IMR-90 (cell line): Measurements from ENCODE around the gene FAM184A.
"Not testable (repeated sequence)": the region's sequence is repeated elsewhere in the genome, so short reads cannot be mapped to it uniquely, and the experiment has no call there.

Experiments used
- CEBPB ChIP-seq: IDR thresholded peaks from 2 replicates; pipeline ENCODE4 v1.6.1; 2012; ENCODE audit warnings: low read depth, low read length, improper control_type of control experiment
- CHD1 ChIP-seq: IDR thresholded peaks from 2 replicates; pipeline ENCODE4 v1.6.1; 2012; ENCODE audit warnings: low read depth, low read length, improper control_type of control experiment
- FOS ChIP-seq: fragments of 150-350 bp; IDR thresholded peaks from 2 replicates; pipeline ENCODE4 v1.6.1; 2016; ENCODE audit warnings: low read depth, low read length
- MAFK ChIP-seq: IDR thresholded peaks from 2 replicates; pipeline ENCODE4 v1.6.1; 2012; ENCODE audit warnings: low read depth, low read length, improper control_type of control experiment
- MXI1 ChIP-seq: IDR thresholded peaks from 2 replicates; pipeline ENCODE4 v1.6.1; 2012; ENCODE audit warnings: low read depth, mild to moderate bottlenecking, low read length, moderate library complexity, borderline replicate concordance
- NFE2L2 ChIP-seq: fragments of 150-350 bp; IDR thresholded peaks from 2 replicates; pipeline ENCODE4 v1.6.1; 2016; ENCODE audit warnings: low read depth, mild to moderate bottlenecking, low read length
- POLR2A ChIP-seq: IDR thresholded peaks from 2 replicates; pipeline ENCODE4 v1.6.1; 2012; ENCODE audit warnings: mild to moderate bottlenecking, low read depth, low read length
- RAD21 ChIP-seq: IDR thresholded peaks from 2 replicates; pipeline ENCODE4 v1.6.1; 2012; ENCODE audit warnings: low read length, improper control_type of control experiment
- RCOR1 ChIP-seq: IDR thresholded peaks from 2 replicates; pipeline ENCODE4 v1.6.1; 2012; ENCODE audit warnings: mild to moderate bottlenecking, low read length, improper control_type of control experiment; ENCODE audit not compliant: insufficient replicate concordance
- RFX5 ChIP-seq: IDR thresholded peaks from 2 replicates; pipeline ENCODE4 v1.8.0; 2012; ENCODE audit warnings: low read depth, mild to moderate bottlenecking, low read length, moderate library complexity
- SMC3 ChIP-seq: fragments of 150-350 bp; IDR thresholded peaks from 2 replicates; pipeline ENCODE4 v1.6.1; 2016; ENCODE audit warnings: low read depth, mild to moderate bottlenecking, antibody characterized with exemption, low read length, moderate library complexity
- TF ChIP-seq, protein P1 (sequence below): conservative IDR thresholded peaks from 2 replicates; pipeline ENCODE4 v1.5.1; 2012; ENCODE audit warnings: mild to moderate bottlenecking, low read depth, low read length, improper control_type of control experiment
- TF ChIP-seq, protein P2 (sequence below): fragments of 150-350 bp; IDR thresholded peaks from 2 replicates; pipeline ENCODE4 v1.6.1; 2017; ENCODE audit warnings: mild to moderate bottlenecking, antibody characterized with exemption, low read length, low read depth
- TF ChIP-seq, protein P3 (sequence below): fragments of 150-350 bp; IDR thresholded peaks from 2 replicates; pipeline ENCODE4 v1.6.1; 2016; ENCODE audit warnings: low read depth, mild to moderate bottlenecking, low read length, moderate library complexity, borderline replicate concordance

DNA sequence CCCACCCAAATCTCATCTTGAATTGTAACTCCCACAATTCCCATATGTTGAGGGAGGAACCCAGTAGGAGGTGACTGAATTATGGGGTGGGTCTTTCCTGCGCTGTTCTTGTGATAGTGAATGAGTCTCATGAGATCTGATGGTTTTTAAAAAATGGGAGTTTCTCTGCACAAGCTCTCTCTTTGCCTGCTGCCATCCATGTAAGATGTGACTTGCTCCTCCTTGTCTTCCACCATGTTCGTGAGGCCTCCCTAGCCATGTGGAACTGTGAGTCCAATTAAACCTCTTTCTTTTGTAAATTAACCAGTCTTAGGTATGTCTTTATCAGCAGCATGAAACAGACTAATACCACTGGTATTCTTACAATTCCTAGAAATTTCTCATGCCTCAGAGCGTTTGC, 69.2 kb downstream of the FAM184A start:
- TF ChIP-seq, protein P1, sequence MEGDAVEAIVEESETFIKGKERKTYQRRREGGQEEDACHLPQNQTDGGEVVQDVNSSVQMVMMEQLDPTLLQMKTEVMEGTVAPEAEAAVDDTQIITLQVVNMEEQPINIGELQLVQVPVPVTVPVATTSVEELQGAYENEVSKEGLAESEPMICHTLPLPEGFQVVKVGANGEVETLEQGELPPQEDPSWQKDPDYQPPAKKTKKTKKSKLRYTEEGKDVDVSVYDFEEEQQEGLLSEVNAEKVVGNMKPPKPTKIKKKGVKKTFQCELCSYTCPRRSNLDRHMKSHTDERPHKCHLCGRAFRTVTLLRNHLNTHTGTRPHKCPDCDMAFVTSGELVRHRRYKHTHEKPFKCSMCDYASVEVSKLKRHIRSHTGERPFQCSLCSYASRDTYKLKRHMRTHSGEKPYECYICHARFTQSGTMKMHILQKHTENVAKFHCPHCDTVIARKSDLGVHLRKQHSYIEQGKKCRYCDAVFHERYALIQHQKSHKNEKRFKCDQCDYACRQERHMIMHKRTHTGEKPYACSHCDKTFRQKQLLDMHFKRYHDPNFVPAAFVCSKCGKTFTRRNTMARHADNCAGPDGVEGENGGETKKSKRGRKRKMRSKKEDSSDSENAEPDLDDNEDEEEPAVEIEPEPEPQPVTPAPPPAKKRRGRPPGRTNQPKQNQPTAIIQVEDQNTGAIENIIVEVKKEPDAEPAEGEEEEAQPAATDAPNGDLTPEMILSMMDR: not testable (repeated sequence)
- TF ChIP-seq MAFK, POLR2A, CHD1, RFX5, MXI1, CEBPB, RCOR1, SMC3, RAD21, NFE2L2, FOS: not testable (repeated sequence)
- TF ChIP-seq, protein P2, sequence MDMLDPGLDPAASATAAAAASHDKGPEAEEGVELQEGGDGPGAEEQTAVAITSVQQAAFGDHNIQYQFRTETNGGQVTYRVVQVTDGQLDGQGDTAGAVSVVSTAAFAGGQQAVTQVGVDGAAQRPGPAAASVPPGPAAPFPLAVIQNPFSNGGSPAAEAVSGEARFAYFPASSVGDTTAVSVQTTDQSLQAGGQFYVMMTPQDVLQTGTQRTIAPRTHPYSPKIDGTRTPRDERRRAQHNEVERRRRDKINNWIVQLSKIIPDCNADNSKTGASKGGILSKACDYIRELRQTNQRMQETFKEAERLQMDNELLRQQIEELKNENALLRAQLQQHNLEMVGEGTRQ: not testable (repeated sequence)
- TF ChIP-seq, protein P3, sequence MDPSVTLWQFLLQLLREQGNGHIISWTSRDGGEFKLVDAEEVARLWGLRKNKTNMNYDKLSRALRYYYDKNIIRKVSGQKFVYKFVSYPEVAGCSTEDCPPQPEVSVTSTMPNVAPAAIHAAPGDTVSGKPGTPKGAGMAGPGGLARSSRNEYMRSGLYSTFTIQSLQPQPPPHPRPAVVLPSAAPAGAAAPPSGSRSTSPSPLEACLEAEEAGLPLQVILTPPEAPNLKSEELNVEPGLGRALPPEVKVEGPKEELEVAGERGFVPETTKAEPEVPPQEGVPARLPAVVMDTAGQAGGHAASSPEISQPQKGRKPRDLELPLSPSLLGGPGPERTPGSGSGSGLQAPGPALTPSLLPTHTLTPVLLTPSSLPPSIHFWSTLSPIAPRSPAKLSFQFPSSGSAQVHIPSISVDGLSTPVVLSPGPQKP: not testable (repeated sequence)
